ENCODE data around the gene STXBP6. TPM values are rescaled to one million over a fixed set of nuclear protein-coding genes. Genes with fewer than 3 reads are reported as not detected.

Gene STXBP6
- total and polyA plus RNA-seq, 12 donors: 0.06 to 3.7 (median 0.68) TPM

- intact Hi-C loops (cut with DNase I): no loop called here
Observed at GRCh38 chr14:25062022-25062321, 12.0 kb upstream of the STXBP6 start.

GRCh38 chr14:25056688-25057078 lies 6.7 kb upstream of the STXBP6 start:
- Histone ChIP-seq H3K27me3 (peaks cover 12% of the 10 kb centered on the region), H3K9me3 (replicated peaks in 1 of 3) (no peaks in the 10 kb centered on the region), H3K4me3 (no peak overlapping the region), H3K27ac (no peak overlapping the region), H3K36me3 (replicated peaks in 1 of 2) (no peaks in the 10 kb centered on the region), H3K4me1 (replicated peaks in 1 of 2) (no peaks in the 10 kb centered on the region)
- TF ChIP-seq CTCF (IDR thresholded peaks at IDR 0.05) (no peak), POLR2A (IDR thresholded peaks at IDR 0.05) (no peak)
- intact Hi-C loops (cut with DNase I): no loop called here
- 82 to 92% (median 88%) methylated on average over 1 of the region's 1 CpG for WGBS, 4 donors
- no peak for DNase-seq

More at GRCh38 chr14:25062022-25062321, 12.0 kb upstream of the STXBP6 start:
- no peak overlapping the region for H3K4me3 ChIP-seq
- no peaks in the 10 kb centered on the region for H3K4me1 ChIP-seq (replicated peaks in 1 of 2)
- no peak for DNase-seq
- H3K27ac ChIP-seq: no peak overlapping the region
- no peaks in the 10 kb centered on the region for H3K36me3 ChIP-seq (replicated peaks in 1 of 2)
- no peaks in the 10 kb centered on the region for H3K9me3 ChIP-seq (replicated peaks in 1 of 3)
- no peaks in the 10 kb centered on the region for H3K27me3 ChIP-seq
- TF ChIP-seq POLR2A (IDR thresholded peaks at IDR 0.05) (no peak), CTCF (IDR thresholded peaks at IDR 0.05) (no peak)
- 67 to 82% (median 73%) methylated on average over 3 of the region's 3 CpGs for WGBS, 4 donors

GRCh38 chr14:25055992-25056687 lies 6.2 kb upstream of the STXBP6 start:
- no peaks in the 10 kb centered on the region for H3K9me3 ChIP-seq (replicated peaks in 1 of 3)
- H3K27me3 ChIP-seq: peaks cover 17% of the 10 kb centered on the region
- H3K4me1 ChIP-seq (replicated peaks in 1 of 2): no peaks in the 10 kb centered on the region
- no peak for TF ChIP-seq CTCF (IDR thresholded peaks at IDR 0.05)
- TF ChIP-seq POLR2A (IDR thresholded peaks at IDR 0.05): no peak
- no peaks in the 10 kb centered on the region for H3K36me3 ChIP-seq (replicated peaks in 1 of 2)
- no peak for DNase-seq
- intact Hi-C loops (cut with DNase I): no loop called here
- no peak overlapping the region for H3K4me3 ChIP-seq
- H3K27ac ChIP-seq: no peak overlapping the region
- 65 to 71% (median 68%) methylated on average over 2 of the region's 2 CpGs for WGBS, 4 donors

- intact Hi-C loops (cut with DNase I): no loop called here
- DNase-seq: no peak
- TF ChIP-seq POLR2A (IDR thresholded peaks at IDR 0.05): no peak
- no peak for TF ChIP-seq CTCF (IDR thresholded peaks at IDR 0.05)
- Histone ChIP-seq H3K4me1 (replicated peaks in 1 of 2) (peaks cover 0 to under 1% of the 10 kb centered on the region in 2 donors), H3K27me3 (peaks cover 25% of the 10 kb centered on the region), H3K27ac (no peak overlapping the region), H3K36me3 (replicated peaks in 1 of 2) (no peaks in the 10 kb centered on the region), H3K4me3 (no peak overlapping the region), H3K9me3 (replicated peaks in 1 of 3) (no peaks in the 10 kb centered on the region)
- WGBS, 4 donors: 86 to 95% (median 90%) methylated on average over 5 of the region's 5 CpGs
Observed at GRCh38 chr14:25055005-25055404, 5.1 kb upstream of the STXBP6 start.
